Measurements from ENCODE around the gene CALM3. TPM values are rescaled to one million over a fixed set of nuclear protein-coding genes. Genes with fewer than 3 reads are reported as not detected.

Gene CALM3
- total RNA-seq, 4 donors from 2014 or later: 128 to 193 (median 163) TPM

DNA sequence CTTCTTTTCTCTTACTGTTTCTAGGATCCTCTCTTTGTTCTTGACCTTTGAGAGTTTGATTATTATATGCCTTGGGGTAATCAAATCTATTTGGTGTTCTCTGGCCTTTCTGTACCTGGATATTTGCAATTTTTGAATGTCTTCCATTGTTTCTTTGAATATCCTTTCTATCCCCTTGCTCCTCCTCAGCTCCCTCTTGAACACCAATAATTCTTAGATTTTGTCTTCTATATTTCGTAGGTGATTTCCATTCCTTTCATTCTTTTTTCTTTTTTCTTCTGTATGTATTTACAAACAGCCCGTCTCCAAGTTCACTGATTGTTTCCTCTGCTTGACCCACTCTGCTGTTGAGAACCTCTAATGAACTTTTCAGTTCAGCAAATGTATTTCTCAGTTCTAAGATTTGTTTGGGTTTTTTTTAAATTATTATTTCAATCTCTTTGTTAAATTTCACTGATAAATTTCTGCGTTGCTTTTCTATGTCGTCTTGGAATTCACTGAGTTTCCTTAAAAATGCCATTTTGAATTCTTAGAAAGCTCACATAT lies 2.7 kb upstream of the CALM3 start:
- WGBS, 2 donors (ENCODE audit: low coverage in 1 of 2): 87 to 91% methylated on average over 3 to 4 of the region's 4 CpGs
- Histone ChIP-seq H3K36me3 (no peaks in the 10 kb centered on the region), H3K27me3 (no peaks in the 10 kb centered on the region), H3K27ac (no peak overlapping the region), H3K9me3 (peaks cover 0 to 11% (median 0%) of the 10 kb centered on the region in 3 donors), H3K4me1 (peaks cover 0 to 26% (median 11%) of the 10 kb centered on the region in 3 donors), H3K4me3 (no peak overlapping the region)
- TF ChIP-seq POLR2A (IDR thresholded peaks at IDR 0.05) (no peak), EP300 (IDR thresholded peaks at IDR 0.05) (no peak), POLR2AphosphoS5 (IDR thresholded peaks at IDR 0.05) (no peak)
- TF ChIP-seq, protein P1, sequence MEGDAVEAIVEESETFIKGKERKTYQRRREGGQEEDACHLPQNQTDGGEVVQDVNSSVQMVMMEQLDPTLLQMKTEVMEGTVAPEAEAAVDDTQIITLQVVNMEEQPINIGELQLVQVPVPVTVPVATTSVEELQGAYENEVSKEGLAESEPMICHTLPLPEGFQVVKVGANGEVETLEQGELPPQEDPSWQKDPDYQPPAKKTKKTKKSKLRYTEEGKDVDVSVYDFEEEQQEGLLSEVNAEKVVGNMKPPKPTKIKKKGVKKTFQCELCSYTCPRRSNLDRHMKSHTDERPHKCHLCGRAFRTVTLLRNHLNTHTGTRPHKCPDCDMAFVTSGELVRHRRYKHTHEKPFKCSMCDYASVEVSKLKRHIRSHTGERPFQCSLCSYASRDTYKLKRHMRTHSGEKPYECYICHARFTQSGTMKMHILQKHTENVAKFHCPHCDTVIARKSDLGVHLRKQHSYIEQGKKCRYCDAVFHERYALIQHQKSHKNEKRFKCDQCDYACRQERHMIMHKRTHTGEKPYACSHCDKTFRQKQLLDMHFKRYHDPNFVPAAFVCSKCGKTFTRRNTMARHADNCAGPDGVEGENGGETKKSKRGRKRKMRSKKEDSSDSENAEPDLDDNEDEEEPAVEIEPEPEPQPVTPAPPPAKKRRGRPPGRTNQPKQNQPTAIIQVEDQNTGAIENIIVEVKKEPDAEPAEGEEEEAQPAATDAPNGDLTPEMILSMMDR (IDR thresholded peaks at IDR 0.05): no peak
- no peak for ATAC-seq

DNA sequence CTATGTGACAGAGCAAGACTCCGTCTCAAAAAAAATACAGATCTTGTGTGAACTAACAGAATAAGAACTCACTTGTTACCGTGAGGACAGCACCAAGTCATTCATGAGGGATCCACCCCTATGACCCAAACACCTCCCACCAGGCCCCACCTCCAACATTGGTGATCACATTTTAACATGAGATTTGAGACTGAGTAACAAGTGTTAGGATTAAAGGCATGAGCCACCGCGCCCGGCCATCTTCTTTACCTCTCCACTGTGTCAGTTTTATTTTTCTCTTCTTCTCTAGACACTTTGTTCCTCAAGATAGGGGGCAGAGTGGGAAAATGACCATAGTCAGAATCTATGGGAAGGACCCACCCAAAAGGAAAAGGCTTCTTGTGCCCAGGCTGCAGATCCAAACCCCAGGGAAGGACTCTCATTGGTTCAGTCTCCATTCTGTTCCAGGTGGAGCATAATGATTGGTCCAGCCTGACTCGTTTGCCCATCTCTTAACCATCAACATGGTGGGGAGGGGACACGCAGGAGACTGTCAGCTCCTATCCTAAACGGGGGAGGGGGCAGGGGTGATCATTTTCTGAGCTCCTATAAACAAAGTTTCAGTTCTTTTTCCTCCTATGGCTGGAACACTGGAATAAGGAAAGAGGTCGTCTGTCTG lies 1.3 kb upstream of the CALM3 start:
- Histone ChIP-seq H3K4me1 (peaks cover 0 to 40% (median 25%) of the 10 kb centered on the region in 3 donors), H3K4me3 (peak overlapping the region; percentile 95 to 98), H3K27me3 (no peaks in the 10 kb centered on the region), H3K36me3 (no peaks in the 10 kb centered on the region), H3K27ac (peak overlapping the region in 3 of 4 donors; percentile 92 to 98 (median 98)), H3K9me3 (peaks cover 0 to 11% (median 0%) of the 10 kb centered on the region in 3 donors)
- TF ChIP-seq EP300 (IDR thresholded peaks at IDR 0.05) (no peak), POLR2AphosphoS5 (IDR thresholded peaks at IDR 0.05) (no peak), POLR2A (IDR thresholded peaks at IDR 0.05) (no peak)
- TF ChIP-seq, protein P1 (IDR thresholded peaks at IDR 0.05): no peak
- no peak for ATAC-seq
- 56 to 63% methylated on average over 5 to 8 of the region's 9 CpGs for WGBS, 2 donors (ENCODE audit: low coverage in 1 of 2)

DNA sequence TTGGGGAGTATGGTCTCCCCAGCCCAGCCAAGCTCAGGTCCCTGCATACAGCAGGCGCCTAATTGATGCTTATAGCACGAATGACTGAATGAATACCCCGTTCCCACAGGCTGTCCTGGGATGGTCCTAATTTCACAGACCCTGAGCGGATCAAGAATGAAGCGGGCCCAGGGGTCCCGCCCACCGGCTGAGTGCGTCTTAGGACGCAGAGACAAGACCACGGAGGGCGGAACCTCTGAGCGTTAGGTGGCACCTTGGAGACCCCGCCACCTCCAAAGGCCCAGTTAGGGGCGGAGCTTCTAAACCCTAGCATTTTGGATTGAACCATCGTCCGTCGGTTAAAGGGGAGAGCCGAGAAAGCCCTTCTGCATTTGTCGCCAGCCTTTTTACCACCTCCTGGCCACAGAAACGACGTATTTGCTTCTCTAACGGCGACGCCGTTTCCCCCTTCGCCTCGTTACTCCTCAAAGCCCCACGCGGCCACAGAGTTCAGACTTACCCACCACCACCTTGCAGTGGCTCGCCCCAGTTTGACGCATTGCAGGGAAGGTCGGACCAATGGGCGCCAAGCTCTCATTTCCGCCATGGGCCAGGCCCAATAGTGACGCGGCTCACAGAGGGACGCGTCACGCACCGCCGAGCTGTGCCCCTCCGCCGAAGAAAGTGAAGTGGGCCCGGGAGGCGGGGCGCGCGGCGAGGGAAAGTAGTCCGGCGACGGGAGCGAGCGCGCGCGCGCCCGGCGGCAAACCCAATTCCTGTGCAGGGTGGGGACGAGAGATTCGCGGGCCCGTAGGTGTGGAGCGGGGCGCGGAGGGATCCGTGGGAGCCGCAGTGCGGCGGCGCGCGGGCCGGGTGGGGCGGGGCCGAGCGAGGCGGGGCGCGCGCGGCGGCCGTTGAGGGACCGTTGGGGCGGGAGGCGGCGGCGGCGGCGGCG lies 479 bp upstream of the CALM3 start:
- TF ChIP-seq POLR2AphosphoS5 (IDR thresholded peaks at IDR 0.05): peak; percentile 39
- TF ChIP-seq EP300 (IDR thresholded peaks at IDR 0.05): no peak
- TF ChIP-seq POLR2A (IDR thresholded peaks at IDR 0.05): peak; percentile 52 to 73
- TF ChIP-seq, protein P1 (IDR thresholded peaks at IDR 0.05): no peak
- WGBS, 2 donors (ENCODE audit: low coverage in 1 of 2): no CpG with 5 or more reads among the region's 93 CpGs
- H3K4me1 ChIP-seq: peaks cover 0 to 48% (median 29%) of the 10 kb centered on the region in 3 donors
- peak overlapping the region; percentile 87 to 98 (median 95) for H3K27ac ChIP-seq
- peak; percentile 95 for ATAC-seq
- peaks cover 0 to 11% (median 0%) of the 10 kb centered on the region in 3 donors for H3K9me3 ChIP-seq
- H3K27me3 ChIP-seq: no peaks in the 10 kb centered on the region
- peak overlapping the region; percentile 95 to 98 for H3K4me3 ChIP-seq
- H3K36me3 ChIP-seq: peaks cover 0 to 4% of the 10 kb centered on the region in 2 donors

DNA sequence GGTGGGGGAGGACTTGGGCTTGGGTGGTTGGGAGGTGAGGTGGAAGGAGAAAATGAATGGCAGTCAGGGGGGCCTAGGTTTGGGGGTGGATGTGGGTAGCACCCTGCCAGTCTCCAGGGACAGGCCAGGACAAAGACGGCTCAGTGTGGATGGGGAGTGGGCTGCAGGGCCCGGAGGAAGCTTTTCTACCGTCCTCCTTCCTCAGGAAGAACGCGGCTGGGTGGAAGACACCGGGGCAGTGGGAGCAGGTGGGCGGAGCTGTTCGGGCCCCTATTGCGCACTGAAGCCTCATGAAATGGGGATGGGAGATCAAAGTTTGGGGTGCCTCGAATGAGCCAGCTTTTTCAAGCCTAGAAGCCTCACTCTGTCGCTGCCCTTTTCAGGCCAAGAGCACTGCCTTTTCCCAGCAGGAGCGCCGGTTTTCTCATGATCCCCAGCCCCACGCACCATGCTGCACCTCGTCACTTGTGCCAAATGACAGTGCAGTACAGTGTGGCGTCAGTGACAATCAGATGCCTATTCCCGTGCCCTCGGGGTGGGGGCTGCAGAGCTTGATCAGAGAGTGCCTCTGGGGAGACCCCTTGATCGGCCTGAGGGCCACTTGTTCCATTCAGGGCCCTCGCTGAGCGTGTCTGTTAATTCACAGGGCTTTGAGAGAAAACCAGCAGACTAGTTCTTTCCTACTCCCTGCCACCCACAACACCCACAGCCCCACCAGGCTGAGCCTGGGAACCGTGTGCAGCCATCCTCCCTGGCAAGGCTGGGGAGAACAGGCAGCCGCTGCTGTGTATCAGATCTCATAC lies 1.5 kb downstream of the CALM3 start:
- H3K9me3 ChIP-seq: peaks cover 0 to 11% (median 0%) of the 10 kb centered on the region in 3 donors
- ATAC-seq: no peak
- TF ChIP-seq EP300 (IDR thresholded peaks at IDR 0.05) (no peak), POLR2A (IDR thresholded peaks at IDR 0.05) (no peak), POLR2AphosphoS5 (IDR thresholded peaks at IDR 0.05) (no peak)
- TF ChIP-seq, protein P1 (IDR thresholded peaks at IDR 0.05): no peak
- H3K4me3 ChIP-seq: peak overlapping the region; percentile 95 to 98
- peaks cover 0 to 24% of the 10 kb centered on the region in 2 donors for H3K36me3 ChIP-seq
- H3K4me1 ChIP-seq: peaks cover 0 to 67% (median 29%) of the 10 kb centered on the region in 3 donors
- WGBS, 2 donors (ENCODE audit: low coverage in 1 of 2): 7 to 10% methylated on average over 2 to 9 of the region's 23 CpGs
- peak overlapping the region in 3 of 4 donors; percentile 92 to 98 (median 98) for H3K27ac ChIP-seq
- no peaks in the 10 kb centered on the region for H3K27me3 ChIP-seq
